ENCODE measurements around the gene RAB27B. TPM values are rescaled to one million over a fixed set of nuclear protein-coding genes. Genes with fewer than 3 reads are reported as not detected.

Gene RAB27B
- total RNA-seq, 1 donor from 2014 or later: 13.4 TPM

DNA sequence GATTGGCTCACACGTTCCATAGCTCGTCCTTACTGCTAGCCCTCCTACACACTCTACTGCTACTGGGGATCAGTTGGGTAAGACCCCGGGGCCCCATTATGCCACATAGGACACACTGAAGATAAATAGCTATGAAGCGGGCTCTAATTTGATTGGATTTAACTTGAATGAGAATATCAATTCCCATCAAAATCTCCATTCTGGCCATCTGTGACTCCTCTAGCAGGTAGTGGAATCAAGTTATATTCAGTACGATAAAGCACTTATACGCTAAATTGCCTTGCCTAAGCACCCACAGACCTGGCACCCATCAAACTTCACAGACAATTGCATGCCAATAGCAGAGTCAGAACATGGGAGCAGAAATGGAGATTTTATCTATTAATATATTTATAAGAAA lies 91.1 kb downstream of the RAB27B start:
- Mint-ChIP-seq H3K36me3 (ENCODE audit: insufficient read depth) (no peaks in the 10 kb centered on the region), H3K4me3 (ENCODE audit: low read depth) (no peak overlapping the region), H3K27ac (no peak overlapping the region), H3K27me3 (peaks cover 3% of the 10 kb centered on the region), H3K9me3 (ENCODE audit: low read depth) (peaks cover 3% of the 10 kb centered on the region), H3K4me1 (ENCODE audit: low read depth) (peaks cover 6% of the 10 kb centered on the region)
- DNase-seq (ENCODE audit: low spot score, unreplicated experiment): no peak
- TF ChIP-seq, protein P1, sequence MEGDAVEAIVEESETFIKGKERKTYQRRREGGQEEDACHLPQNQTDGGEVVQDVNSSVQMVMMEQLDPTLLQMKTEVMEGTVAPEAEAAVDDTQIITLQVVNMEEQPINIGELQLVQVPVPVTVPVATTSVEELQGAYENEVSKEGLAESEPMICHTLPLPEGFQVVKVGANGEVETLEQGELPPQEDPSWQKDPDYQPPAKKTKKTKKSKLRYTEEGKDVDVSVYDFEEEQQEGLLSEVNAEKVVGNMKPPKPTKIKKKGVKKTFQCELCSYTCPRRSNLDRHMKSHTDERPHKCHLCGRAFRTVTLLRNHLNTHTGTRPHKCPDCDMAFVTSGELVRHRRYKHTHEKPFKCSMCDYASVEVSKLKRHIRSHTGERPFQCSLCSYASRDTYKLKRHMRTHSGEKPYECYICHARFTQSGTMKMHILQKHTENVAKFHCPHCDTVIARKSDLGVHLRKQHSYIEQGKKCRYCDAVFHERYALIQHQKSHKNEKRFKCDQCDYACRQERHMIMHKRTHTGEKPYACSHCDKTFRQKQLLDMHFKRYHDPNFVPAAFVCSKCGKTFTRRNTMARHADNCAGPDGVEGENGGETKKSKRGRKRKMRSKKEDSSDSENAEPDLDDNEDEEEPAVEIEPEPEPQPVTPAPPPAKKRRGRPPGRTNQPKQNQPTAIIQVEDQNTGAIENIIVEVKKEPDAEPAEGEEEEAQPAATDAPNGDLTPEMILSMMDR (IDR thresholded peaks at IDR 0.05; ENCODE audit: unreplicated experiment): no peak

DNA sequence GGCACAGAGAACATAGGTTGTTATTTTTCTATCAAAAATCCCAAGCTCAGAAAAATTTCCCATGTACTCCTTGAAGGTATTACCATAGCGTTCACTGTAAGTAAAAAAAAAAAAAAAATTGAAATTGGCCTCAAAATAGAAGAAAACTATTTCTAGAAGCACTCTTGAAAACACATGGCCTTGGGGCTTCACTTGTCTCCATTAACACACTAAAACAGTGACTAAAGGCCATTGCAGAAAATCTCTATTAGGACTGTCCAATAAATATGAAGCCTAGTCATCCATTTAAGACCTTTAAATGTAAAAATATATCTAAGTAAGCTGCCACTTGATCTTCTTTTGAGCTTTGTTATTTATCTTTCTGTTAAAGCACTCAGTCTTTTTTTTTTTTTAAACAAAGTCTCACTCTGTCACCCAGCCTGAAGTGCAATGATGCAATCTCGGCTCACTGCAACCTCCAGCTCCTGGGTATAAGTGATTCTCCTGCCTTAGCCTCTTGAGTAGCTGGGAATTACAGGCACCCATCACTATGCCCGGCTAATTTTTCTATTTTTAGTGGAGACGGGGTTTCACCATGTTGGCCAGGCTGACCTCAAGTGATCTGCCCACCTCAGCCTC lies 95.2 kb downstream of the RAB27B start:
- Mint-ChIP-seq H3K4me1 (ENCODE audit: low read depth) (peaks cover 2% of the 10 kb centered on the region), H3K27me3 (peaks cover 3% of the 10 kb centered on the region), H3K36me3 (ENCODE audit: insufficient read depth) (no peaks in the 10 kb centered on the region), H3K4me3 (ENCODE audit: low read depth) (no peak overlapping the region), H3K9me3 (ENCODE audit: low read depth) (peaks cover 3% of the 10 kb centered on the region), H3K27ac (no peak overlapping the region)
- TF ChIP-seq, protein P1 (IDR thresholded peaks at IDR 0.05; ENCODE audit: unreplicated experiment): no peak
- DNase-seq (ENCODE audit: low spot score, unreplicated experiment): no peak

DNA sequence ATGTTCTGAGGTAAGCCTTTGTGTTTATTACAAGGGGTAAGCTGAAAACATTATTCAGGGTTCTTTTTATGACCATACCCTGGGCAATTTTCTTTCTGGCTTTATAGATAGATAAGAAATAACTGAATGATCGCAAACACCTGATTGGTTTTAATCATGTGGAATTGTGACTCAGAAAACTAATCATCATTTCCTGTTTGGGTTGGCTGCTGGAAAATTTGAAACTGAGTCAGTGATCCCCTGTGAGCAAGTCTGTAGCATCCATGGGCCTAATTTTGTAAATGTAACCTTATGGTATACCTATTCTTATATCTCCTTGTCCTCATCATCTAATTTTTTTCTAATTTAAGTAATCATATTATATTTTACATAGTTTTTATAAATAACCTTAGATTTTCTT lies 96.7 kb downstream of the RAB27B start:
- Mint-ChIP-seq H3K36me3 (ENCODE audit: insufficient read depth) (no peaks in the 10 kb centered on the region), H3K4me3 (ENCODE audit: low read depth) (no peak overlapping the region), H3K4me1 (ENCODE audit: low read depth) (peaks cover 2% of the 10 kb centered on the region), H3K27ac (no peak overlapping the region), H3K27me3 (peaks cover 7% of the 10 kb centered on the region), H3K9me3 (ENCODE audit: low read depth) (peaks cover 3% of the 10 kb centered on the region)
- TF ChIP-seq, protein P1 (IDR thresholded peaks at IDR 0.05; ENCODE audit: unreplicated experiment): no peak
- DNase-seq (ENCODE audit: low spot score, unreplicated experiment): no peak

DNA sequence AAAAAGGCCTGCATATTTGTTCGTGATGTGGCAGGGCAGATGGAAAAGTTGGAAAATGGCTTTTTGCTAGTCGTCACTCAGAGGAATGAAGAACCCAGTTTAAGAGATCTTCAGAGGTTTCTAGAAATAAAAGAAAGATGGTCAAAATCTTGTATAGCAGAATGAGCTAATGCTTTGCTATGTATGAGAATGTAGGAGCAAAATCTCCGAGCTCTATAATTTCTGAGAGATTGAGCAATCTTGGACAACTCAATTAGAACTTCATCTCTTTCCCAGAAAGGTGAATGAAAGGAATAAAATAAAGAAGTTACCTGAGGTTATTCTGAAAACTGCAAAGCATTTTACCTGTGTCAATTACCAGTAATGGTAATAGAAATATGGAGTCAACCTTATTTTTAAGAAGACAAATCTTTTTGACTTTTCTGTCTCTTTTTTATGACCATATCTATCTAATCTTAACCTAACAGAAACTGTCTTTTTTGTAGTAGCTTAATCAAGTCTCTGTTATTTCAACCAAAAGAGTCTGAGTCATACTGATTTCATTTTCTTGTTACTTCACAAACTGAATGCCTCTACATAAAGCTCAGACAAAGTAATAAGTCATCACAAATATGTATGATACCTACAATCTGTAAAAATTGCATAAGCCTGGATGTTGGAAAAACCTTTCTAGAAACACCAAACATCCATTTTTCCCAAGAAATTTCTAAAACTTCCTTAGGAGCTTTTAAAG lies 98.5 kb downstream of the RAB27B start:
- Mint-ChIP-seq H3K4me3 (ENCODE audit: low read depth) (no peak overlapping the region), H3K9me3 (ENCODE audit: low read depth) (no peaks in the 10 kb centered on the region), H3K27me3 (peaks cover 7% of the 10 kb centered on the region), H3K4me1 (ENCODE audit: low read depth) (peaks cover 3% of the 10 kb centered on the region), H3K36me3 (ENCODE audit: insufficient read depth) (no peaks in the 10 kb centered on the region), H3K27ac (no peak overlapping the region)
- no peak for DNase-seq (ENCODE audit: low spot score, unreplicated experiment)
- TF ChIP-seq, protein P1 (IDR thresholded peaks at IDR 0.05; ENCODE audit: unreplicated experiment): no peak

DNA sequence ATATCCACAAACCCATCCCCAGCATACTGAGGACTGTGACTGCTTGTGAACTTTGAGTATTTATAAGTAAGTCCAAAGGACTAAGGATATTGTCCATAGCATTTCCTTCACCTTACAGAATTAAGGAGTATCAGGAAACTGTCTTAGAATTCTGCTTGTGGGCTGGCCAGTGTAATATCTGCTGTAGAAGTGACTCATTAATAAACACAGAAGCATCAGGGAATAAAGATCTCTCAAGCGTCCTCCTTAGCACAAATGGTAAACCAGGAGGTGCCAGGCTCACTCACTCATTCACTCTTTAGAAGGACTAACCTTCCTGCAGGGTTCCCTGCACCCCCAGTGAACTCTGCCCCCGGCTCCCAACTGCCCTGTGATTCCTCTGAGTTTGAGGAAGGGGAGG lies 100.0 kb downstream of the RAB27B start:
- peaks cover 1% of the 10 kb centered on the region for H3K4me1 Mint-ChIP-seq (ENCODE audit: low read depth)
- H3K36me3 Mint-ChIP-seq (ENCODE audit: insufficient read depth): no peaks in the 10 kb centered on the region
- DNase-seq (ENCODE audit: low spot score, unreplicated experiment): no peak
- H3K27ac Mint-ChIP-seq: no peak overlapping the region
- TF ChIP-seq, protein P1 (IDR thresholded peaks at IDR 0.05; ENCODE audit: unreplicated experiment): no peak
- H3K4me3 Mint-ChIP-seq (ENCODE audit: low read depth): no peak overlapping the region
- H3K9me3 Mint-ChIP-seq (ENCODE audit: low read depth): no peaks in the 10 kb centered on the region
- peaks cover 4% of the 10 kb centered on the region for H3K27me3 Mint-ChIP-seq

All from progenitor cell of endocrine pancreas (in vitro differentiated cells).